ENCODE data around the gene DHRS4L2.
"Not testable (repeated sequence)": the region's sequence is repeated elsewhere in the genome, so short reads cannot be mapped to it uniquely, and the experiment has no call there.

The DHRS4L2 gene

DNA sequence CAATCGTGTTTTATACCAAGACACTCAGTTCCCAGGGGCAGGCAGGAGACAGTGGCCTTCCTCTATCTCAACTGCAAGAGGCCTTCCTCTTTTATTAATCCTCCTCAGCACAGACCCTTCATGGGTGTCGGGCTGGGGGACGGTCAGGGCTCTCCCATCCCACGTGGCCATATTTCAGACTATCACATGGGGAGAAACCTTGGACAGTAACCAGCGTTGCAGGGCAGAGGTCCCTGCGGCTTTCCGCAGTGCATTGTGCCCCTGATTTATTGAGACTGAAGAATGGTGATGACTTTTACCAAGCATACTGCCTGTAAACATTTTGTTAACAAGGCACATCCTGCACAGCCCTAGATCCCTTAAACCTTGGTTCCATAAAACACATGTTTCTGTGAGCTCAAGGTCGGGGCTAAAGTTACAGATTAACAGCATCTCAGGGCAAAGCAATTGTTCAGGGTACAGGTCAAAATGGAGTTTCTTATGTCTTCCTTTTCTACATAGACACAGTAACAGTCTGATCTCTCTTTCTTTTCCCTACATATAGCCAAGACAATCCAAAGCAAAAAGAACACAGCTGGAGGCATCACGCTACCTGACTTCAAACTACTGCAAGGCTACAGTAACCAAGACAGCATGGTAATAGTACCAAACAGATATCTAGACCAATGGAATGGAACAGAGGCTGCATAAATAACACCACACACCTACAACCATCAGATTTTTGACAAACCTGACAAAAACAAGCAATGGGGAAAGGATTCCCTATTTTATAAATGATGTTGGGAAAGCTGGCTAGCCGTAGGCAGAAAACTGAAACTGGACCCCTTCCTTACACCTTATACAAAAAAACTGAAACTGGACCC, 6.5 kb upstream of the DHRS4L2 start:
- DNase-seq (ENCODE audit: extremely low spot score); POLR2A ChIA-PET; CTCF ChIA-PET: not testable (repeated sequence)

- CTCF ChIA-PET: interaction anchor here (1.8 kb wide), 1 partner anchor 105 kb away, joined by 7 read pairs; no protein-coding TSS in a partner anchor
- POLR2A ChIA-PET: no interaction called here
- TF ChIP-seq, protein P1, sequence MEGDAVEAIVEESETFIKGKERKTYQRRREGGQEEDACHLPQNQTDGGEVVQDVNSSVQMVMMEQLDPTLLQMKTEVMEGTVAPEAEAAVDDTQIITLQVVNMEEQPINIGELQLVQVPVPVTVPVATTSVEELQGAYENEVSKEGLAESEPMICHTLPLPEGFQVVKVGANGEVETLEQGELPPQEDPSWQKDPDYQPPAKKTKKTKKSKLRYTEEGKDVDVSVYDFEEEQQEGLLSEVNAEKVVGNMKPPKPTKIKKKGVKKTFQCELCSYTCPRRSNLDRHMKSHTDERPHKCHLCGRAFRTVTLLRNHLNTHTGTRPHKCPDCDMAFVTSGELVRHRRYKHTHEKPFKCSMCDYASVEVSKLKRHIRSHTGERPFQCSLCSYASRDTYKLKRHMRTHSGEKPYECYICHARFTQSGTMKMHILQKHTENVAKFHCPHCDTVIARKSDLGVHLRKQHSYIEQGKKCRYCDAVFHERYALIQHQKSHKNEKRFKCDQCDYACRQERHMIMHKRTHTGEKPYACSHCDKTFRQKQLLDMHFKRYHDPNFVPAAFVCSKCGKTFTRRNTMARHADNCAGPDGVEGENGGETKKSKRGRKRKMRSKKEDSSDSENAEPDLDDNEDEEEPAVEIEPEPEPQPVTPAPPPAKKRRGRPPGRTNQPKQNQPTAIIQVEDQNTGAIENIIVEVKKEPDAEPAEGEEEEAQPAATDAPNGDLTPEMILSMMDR (IDR thresholded peaks at IDR 0.05; ENCODE audit: control extremely low read depth, extremely low read depth, low read depth, missing control alignments): no peak
- DNase-seq (ENCODE audit: extremely low spot score): no peak
Observed at GRCh38 chr14:23984891-23985602, 3.7 kb upstream of the DHRS4L2 start.

DNA sequence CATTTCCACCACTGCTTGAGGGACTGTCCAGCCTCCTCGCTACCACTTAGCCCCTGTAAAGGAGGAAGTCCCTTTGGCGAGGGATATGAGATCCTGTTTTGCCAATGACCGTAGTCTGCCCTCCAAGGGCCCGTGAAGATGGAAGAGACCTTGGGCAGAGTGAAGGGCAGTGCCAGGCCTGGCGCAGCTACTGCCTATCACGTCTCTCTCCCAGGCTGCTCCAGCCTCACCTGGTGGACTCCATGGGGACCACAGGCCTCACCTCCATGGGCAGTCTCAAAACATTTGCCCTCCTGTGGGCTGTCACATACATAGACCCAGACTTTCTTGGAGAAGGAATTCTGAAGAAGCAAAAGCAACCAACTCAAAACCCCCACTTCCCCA, 514 bp upstream of the DHRS4L2 start:
- CTCF ChIA-PET: interaction anchor here (1.1 to 2.7 kb wide), 3 partner anchors 91 to 120 kb away, joined by 3 to 8 read pairs (median 7); no protein-coding TSS in a partner anchor
- DNase-seq (ENCODE audit: extremely low spot score); POLR2A ChIA-PET: not testable (repeated sequence)

GRCh38 chr14:23989734-23990445, 1.2 kb downstream of the DHRS4L2 start:
- POLR2A ChIA-PET: not testable (repeated sequence)
- DNase-seq (ENCODE audit: extremely low spot score): peak; percentile 39
- CTCF ChIA-PET: interaction anchor here (0.9 to 2.7 kb wide), 4 partner anchors 46 to 108 kb away, joined by 3 to 8 read pairs (median 4); no protein-coding TSS in a partner anchor

DNA sequence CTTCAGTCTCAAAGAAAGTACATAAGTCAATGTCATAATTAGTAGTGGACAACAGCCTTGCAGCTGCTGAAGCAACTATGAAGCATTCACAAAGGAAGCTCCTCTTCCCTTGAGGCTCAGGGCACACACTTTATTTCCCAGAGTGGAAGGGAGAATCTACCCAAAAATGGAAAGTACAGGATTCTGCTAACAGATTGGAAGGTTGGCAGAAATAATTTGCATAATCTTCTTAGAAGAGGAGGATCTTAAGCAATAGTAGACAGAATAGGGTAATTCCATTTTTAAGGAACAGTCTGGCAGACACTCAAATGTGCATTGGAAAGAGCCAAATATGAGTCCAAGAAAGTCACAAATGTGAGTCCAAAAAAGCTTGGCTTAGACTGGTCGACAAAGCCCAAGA, 2.2 kb downstream of the DHRS4L2 start:
- CTCF ChIA-PET; POLR2A ChIA-PET; DNase-seq (ENCODE audit: extremely low spot score): not testable (repeated sequence)

DNA sequence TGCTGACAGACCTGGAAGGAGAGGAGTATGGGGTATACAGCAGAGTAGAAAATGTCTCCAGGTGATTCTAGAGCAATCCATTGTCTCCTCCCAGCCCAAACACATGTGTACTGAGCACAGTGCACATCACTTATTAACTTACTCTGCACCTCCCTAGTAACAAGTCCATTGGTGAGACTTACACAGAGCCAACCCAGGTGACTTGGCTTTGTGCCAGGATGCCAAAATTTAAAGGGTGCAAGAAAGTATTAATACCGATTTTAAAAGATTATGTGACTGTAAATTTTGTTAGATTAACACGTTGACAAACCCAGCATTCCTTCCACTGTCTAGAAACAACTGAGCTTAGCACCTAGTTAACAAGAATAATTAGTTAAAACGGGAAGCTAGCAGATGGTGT, 4.3 kb downstream of the DHRS4L2 start:
- POLR2A ChIA-PET: not testable (repeated sequence)

GRCh38 chr14:23996009-23996408, 7.3 kb downstream of the DHRS4L2 start:
- DNase-seq (ENCODE audit: extremely low spot score); CTCF ChIA-PET; POLR2A ChIA-PET: not testable (repeated sequence)

More for the DNA sequence above, 4.3 kb downstream of the DHRS4L2 start:
- CTCF ChIA-PET; DNase-seq (ENCODE audit: extremely low spot score): not testable (repeated sequence)

GRCh38 chr14:23996825-23997224, 8.1 kb downstream of the DHRS4L2 start:
- DNase-seq (ENCODE audit: extremely low spot score); CTCF ChIA-PET; POLR2A ChIA-PET: not testable (repeated sequence)

DNA sequence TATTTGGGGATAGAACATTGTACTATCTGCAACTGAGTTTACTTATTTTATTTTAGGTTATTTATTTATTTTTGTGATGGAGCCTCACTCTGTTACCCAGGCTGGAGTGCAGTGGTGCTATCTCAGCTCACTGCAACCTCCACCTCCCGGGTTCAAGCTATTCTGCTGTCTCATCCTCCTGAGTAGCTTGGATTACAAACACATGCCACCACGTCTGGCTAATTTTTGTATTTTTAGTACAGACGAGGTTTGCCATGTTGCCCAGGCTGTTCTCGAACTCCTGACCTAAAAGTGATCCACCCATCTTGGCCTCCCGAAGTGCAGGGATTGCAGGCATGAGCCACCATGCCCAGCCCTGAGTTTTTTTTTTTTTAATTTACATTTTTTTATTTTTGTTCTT, 10.9 kb downstream of the DHRS4L2 start:
- CTCF ChIA-PET; DNase-seq (ENCODE audit: extremely low spot score); POLR2A ChIA-PET: not testable (repeated sequence)

DNA sequence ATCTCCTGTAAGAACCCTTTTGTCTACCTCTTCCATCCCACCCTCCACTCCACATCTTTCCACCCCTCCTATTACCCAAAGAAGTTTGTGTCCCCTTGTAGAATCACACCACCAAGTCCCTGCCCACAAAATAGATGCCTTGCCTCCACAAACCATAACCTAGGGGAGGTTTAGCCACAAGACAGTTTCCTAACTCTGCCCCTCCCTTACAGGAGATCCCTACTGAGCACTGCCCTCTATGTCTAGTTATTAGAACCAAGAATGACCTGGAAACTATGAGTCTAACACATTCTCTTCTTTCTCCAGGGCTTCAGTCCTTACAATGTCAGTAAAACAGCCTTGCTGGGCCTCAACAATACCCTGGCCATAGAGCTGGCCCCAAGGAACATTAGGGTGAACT, 12.3 kb downstream of the DHRS4L2 start:
- POLR2A ChIA-PET: interaction anchor here (0.6 kb wide), 1 partner anchor 130 kb away, joined by 5 read pairs; no protein-coding TSS in a partner anchor
- CTCF ChIA-PET; DNase-seq (ENCODE audit: extremely low spot score): not testable (repeated sequence)

- POLR2A ChIA-PET: interaction anchor here (0.6 kb wide), 1 partner anchor 130 kb away, joined by 5 read pairs; no protein-coding TSS in a partner anchor
- CTCF ChIA-PET; DNase-seq (ENCODE audit: extremely low spot score): not testable (repeated sequence)
Observed at GRCh38 chr14:24001679-24002078, 12.9 kb downstream of the DHRS4L2 start.

DNA sequence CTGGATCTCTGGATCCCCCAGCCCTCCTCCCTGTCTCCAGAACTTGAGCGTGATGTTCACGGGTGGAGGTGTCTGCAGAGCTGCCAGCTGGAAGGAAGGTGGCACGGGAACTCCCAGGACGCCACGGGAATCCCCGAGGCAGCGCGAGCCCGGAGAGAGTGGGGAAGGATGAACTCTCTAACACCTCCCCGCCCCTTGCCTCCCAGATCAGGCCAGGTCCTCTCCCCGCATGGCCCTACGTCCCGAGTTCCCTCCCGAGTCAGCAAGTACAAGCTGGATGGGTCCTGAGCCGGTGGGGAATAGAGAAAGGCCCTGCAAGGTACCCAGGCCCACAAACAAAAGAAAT, 17.7 kb downstream of the DHRS4L2 start:
- CTCF ChIA-PET; DNase-seq (ENCODE audit: extremely low spot score); POLR2A ChIA-PET: not testable (repeated sequence)

DNA sequence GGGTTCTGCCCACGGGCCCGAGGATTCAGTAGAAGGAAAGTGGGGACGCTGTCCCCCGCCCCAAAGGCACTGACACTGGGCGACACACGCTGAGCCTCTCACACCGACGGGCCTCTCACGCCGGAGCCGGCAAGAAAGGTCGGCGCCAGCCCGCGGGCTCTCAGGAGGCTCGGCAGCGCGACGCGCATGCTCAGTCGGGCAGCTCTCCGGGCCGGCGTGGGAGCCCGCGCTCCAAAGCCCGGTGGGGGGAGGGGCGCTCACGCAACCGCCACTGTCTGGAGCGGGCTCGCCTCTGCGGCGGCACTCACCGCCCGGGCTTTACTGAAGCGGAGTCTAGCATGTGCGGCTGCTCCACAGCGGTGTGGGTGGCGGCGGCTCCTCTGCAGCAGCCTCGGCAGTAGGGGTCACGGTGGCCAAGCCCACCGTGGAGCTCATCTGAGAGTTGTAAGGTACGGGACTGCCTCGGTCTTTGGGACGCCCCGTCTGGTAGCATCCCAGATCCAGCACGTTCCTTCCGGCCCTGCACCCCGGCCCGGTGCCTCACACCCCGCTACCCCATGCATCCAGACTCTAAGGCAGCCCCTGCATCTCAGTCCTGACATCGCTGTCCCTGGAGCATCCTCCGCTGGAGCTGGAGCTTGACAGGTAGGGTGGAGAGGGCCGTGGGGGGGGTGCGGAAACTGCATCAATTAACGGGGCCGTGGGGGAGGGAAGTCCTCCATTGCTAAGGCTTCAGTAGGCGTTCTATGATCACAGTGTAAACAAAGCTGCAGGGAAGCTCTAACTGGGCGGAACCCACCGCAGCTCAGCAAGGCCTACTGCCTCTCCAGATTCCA, 18.3 kb downstream of the DHRS4L2 start:
- POLR2A ChIA-PET; DNase-seq (ENCODE audit: extremely low spot score); CTCF ChIA-PET: not testable (repeated sequence)

All from GM10248 (cell line).